ENCODE data around the gene KCNIP2.

GRCh38 chr10:101888251-101888949, 44.8 kb upstream of the KCNIP2 start:
- TF ChIP-seq CTCF (IDR thresholded peaks at IDR 0.05) (no peak), POLR2A (IDR thresholded peaks at IDR 0.05) (no peak)
